Subcutaneous abdominal adipose tissue (tissue), 5 donors: ENCODE measurements around the gene SHROOM3.

Experiments
- H3K27ac ChIP-seq: one replicate; pipeline ENCODE4 v1.7.0; 2013; ENCODE audit warnings: low read depth, mild to moderate bottlenecking, inconsistent platforms, low read length, moderate library complexity
- H3K27me3 ChIP-seq, 5 donors: one replicate each; pipeline ENCODE4 v1.7.0; 2013; ENCODE audit warnings: low read length in 5 of 5, inconsistent platforms in 1 of 5; ENCODE audit not compliant: control insufficient read depth in 5 of 5, insufficient read depth in 4 of 5
- H3K36me3 ChIP-seq, 5 donors: one replicate each; pipeline ENCODE4 v1.7.0; 2013; ENCODE audit warnings: low read length in 5 of 5; ENCODE audit not compliant: control insufficient read depth in 5 of 5, insufficient read depth in 5 of 5
- H3K4me1 ChIP-seq, 5 donors: one replicate each; pipeline ENCODE4 v1.7.0; 2013; ENCODE audit warnings: low read length in 5 of 5, mild to moderate bottlenecking in 3 of 5, moderate library complexity in 1 of 5; ENCODE audit not compliant: control insufficient read depth in 5 of 5, insufficient read depth in 5 of 5
- H3K4me3 ChIP-seq, 5 donors: one replicate each; pipeline ENCODE4 v1.7.0; 2013; ENCODE audit warnings: low read length in 5 of 5, low read depth in 1 of 5
- H3K9ac ChIP-seq, 5 donors: one replicate each; pipeline ENCODE4 v1.7.0; 2013; ENCODE audit warnings: low read length in 5 of 5, mild to moderate bottlenecking in 4 of 5, moderate library complexity in 3 of 5
- H3K9me3 ChIP-seq, 5 donors: one replicate each; pipeline ENCODE4 v1.7.0; 2013; ENCODE audit warnings: low read length in 5 of 5; ENCODE audit not compliant: control insufficient read depth in 5 of 5
- donor health status: healthy.
- donor health status: healthy.
- donor health status: healthy.
- donor health status: healthy.
- donor health status: healthy.

The SHROOM3 gene

DNA sequence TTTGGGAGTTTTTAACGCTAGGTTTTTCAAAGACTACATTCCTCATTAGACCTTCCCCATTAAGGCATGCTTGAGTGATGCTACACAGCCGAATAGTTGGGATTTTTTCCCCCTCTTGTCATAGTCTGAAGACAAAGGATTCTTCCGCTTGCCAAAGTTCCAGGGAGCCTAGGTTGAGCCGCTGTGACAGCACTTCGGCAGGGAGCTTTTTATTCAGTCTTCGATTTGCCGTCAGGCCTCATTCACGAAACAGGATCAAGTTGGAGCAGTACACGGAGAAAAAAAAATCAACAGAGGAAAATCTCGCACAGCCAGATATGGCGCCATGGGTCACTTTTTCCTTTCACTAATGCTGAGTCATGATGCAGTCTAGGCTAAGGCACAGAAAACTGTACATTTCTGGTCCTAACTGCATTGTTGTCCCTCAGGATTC is 24.3 kb downstream of the SHROOM3 start:
- Histone ChIP-seq H3K4me1 (peaks cover 0 to 12% (median 0%) of the 10 kb centered on the region in 5 donors), H3K4me3 (no peak overlapping the region), H3K27ac (no peak overlapping the region), H3K9ac (no peak overlapping the region), H3K27me3 (no peaks in the 10 kb centered on the region), H3K36me3 (no peaks in the 10 kb centered on the region), H3K9me3 (peaks cover 0 to 13% (median 8%) of the 10 kb centered on the region in 5 donors)

DNA sequence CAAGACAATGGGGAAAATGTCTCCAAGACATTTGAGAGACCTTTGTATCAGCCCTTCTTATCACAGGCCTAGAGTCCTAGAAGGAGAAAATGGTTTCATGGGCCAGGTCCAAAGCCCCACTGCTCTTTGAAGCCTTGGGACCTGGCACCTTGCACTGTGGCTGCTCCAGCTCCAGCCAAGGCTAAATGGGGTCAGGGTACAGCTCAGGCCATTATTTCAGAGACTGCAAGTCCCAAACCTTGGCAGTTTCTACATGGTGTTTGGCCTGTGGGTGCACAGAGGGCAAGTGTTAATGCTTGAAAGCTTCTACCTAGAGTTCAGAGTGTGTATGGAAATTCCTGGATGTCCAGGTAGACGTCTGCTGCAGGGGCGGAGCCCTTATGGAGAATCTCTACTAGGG is 28.5 kb downstream of the SHROOM3 start:
- peak overlapping the region in 1 of 5 donors; percentile 11 for H3K4me3 ChIP-seq
- H3K36me3 ChIP-seq, result no peaks in the 10 kb centered on the region
- H3K9ac ChIP-seq, result no peak overlapping the region
- H3K9me3 ChIP-seq, result peaks cover 0 to 13% (median 8%) of the 10 kb centered on the region in 5 donors
- H3K4me1 ChIP-seq, result peaks cover 0 to 12% (median 0%) of the 10 kb centered on the region in 5 donors
- no peak overlapping the region for H3K27ac ChIP-seq
- no peaks in the 10 kb centered on the region for H3K27me3 ChIP-seq

DNA sequence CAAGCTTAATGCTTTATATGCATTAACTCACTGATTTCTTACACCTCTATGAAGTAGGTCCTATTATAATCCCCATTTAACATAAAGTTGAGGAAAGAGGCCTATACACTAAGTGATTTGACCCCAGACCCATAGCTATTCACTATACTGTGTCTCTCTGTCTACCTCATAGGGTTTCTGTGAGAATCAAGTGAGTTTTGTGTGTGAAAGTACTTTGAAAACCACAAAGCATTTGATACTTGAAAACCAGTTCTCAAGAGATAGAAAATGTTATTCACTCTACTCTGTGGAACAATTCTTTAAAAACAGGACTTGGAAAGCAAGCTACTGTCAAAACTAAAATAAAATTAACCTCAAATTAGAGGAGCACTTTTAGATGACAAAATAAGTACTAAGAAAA is 35.0 kb downstream of the SHROOM3 start:
- Histone ChIP-seq H3K4me1 (no peaks in the 10 kb centered on the region), H3K9me3 (no peaks in the 10 kb centered on the region), H3K4me3 (no peak overlapping the region), H3K9ac (no peak overlapping the region), H3K27me3 (no peaks in the 10 kb centered on the region), H3K36me3 (no peaks in the 10 kb centered on the region), H3K27ac (no peak overlapping the region)

DNA sequence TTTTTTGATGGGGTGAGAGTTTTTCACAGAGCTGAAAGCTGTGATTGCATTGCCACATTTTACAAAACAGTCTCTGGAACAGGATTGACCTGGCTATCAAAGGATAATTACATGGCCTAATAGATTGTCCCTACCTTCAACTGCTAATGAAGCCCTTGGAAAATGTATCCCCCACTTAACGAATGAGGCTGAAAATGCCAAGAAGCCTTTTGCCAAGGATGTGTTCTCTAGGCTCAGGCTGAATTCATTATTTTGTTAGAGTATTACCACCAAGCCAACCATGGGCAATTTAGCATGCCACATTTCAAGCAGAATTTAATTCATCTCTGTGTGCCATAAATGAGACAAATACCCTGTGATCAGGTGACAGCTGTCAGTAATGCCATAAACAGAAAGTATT is 35.5 kb downstream of the SHROOM3 start:
- Histone ChIP-seq H3K27me3 (no peaks in the 10 kb centered on the region), H3K9ac (no peak overlapping the region), H3K36me3 (no peaks in the 10 kb centered on the region), H3K9me3 (no peaks in the 10 kb centered on the region), H3K4me3 (no peak overlapping the region), H3K27ac (no peak overlapping the region), H3K4me1 (no peaks in the 10 kb centered on the region)

DNA sequence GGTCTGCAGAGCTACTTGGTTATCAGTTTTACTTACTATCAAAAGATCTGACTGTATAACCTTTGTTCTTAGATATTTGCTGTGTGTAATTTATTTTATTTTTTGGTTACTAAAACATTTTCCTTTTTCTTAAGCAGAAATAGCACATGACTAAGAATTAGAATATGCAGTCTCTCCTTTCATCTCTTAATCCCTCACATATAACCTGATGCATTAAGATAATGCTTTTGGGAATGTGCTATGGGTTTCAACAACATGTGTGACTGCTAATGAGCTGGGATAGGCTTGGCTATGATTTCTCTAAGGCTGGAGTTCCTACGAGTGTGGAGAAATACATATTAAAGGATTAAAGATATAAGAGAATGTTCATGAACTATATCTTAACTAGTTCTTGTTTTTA is 41.5 kb downstream of the SHROOM3 start:
- Histone ChIP-seq H3K4me3 (no peak overlapping the region), H3K36me3 (no peaks in the 10 kb centered on the region), H3K4me1 (no peaks in the 10 kb centered on the region), H3K27me3 (no peaks in the 10 kb centered on the region), H3K27ac (no peak overlapping the region), H3K9ac (no peak overlapping the region), H3K9me3 (no peaks in the 10 kb centered on the region)

DNA sequence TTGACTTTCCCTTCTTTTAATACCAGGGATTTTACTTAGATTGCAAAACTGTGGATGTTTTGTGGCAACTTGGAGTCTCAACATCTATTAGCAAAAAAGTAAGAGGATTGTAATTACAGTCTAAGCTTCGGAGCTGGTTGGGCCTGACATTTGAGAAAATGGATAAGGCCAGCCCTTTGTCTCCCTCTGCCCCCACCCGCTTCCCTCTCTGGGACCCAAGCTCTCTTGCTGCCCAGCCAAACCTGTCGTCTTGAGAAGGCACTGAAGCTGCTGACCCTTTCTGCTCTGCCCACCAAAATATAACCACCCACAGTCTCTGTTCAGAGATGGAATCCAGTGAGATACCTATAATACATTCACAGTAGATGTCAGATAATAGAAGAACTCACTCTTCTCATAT is 49.6 kb downstream of the SHROOM3 start:
- no peaks in the 10 kb centered on the region for H3K36me3 ChIP-seq
- H3K9ac ChIP-seq, result no peak overlapping the region
- H3K27me3 ChIP-seq, result no peaks in the 10 kb centered on the region
- no peak overlapping the region for H3K27ac ChIP-seq
- H3K4me1 ChIP-seq, result peaks cover 0 to 14% (median 0%) of the 10 kb centered on the region in 5 donors
- H3K9me3 ChIP-seq, result no peaks in the 10 kb centered on the region
- H3K4me3 ChIP-seq, result no peak overlapping the region

DNA sequence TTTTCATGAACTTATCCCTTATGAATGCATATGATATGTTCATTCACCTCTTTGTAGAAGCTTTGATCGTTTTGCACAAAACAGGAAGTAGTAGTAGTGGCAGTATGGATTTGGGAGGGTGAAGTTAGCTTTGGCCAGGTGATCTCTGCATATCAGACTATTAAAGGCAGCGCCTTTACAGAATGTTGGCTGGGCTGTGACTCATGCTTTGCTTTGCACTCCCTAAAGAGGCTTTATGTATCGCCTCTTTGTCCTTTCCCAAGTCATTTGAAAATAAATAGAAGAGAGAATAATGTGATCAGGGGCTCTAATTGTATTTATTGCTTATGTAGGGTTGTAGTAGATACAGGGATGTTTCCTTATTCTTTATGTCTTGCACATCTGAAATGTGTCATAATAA is 50.4 kb downstream of the SHROOM3 start:
- H3K36me3 ChIP-seq, result no peaks in the 10 kb centered on the region

DNA sequence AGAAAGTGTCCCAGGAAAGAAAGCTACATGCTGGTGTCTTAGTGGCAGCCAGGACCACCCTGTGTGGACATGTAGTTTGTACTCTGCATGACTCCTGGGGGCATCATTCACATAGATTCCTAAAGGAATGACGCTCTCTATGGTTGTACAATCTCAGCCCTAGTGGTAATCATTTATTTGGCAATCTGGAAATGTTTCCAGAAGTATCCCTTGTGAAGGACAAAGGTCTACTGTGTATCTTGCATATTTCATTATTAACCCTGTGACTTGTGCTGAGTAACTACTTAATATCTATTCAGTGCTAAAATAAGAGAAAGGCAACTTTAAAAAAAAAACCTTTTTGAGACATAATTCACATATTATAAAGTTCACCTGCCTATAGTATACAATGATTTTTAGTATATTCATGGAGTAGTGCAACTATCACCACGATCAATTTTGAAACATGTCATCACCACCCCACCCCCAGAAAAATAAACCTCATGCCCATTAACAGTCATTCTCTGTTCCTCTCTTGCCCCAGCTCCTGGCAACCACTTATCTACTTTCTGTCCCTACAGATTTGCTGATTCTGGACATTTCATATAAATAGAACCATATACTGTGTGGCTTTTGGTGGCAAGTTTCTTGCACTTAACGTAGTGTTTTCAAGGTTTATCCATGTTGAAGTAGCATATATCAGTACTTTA is 51.7 kb downstream of the SHROOM3 start:
- no peak overlapping the region for H3K27ac ChIP-seq
- no peak overlapping the region for H3K4me3 ChIP-seq
- H3K36me3 ChIP-seq, result no peaks in the 10 kb centered on the region
- H3K4me1 ChIP-seq, result peaks cover 0 to 16% (median 0%) of the 10 kb centered on the region in 5 donors
- no peak overlapping the region for H3K9ac ChIP-seq
- no peaks in the 10 kb centered on the region for H3K27me3 ChIP-seq
- H3K9me3 ChIP-seq, result no peaks in the 10 kb centered on the region

More for the DNA sequence above, 50.4 kb downstream of the SHROOM3 start:
- H3K4me1 ChIP-seq, result peaks cover 0 to 16% (median 0%) of the 10 kb centered on the region in 5 donors
- no peak overlapping the region for H3K4me3 ChIP-seq
- H3K27me3 ChIP-seq, result no peaks in the 10 kb centered on the region
- H3K9me3 ChIP-seq, result no peaks in the 10 kb centered on the region
- H3K9ac ChIP-seq, result no peak overlapping the region
- H3K27ac ChIP-seq, result no peak overlapping the region

DNA sequence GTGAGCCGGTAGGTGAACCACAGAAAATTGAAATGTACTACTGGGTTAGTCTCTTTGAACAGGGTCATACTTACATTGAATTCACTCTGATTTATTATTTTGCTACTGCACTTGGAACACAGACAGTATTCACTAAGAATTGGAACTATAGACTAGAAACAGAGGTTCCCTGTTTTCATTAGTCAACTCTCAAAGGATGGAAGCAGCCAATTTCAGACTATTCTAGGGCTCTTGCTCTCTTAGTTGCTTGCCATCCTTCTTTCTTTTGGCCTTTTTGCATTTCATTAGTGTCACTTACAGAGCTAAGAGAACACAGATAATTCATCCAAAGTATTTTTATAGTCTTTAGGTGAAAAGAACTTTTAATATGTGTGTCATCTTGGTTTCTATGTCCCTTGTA is 52.6 kb downstream of the SHROOM3 start:
- H3K9me3 ChIP-seq, result no peaks in the 10 kb centered on the region
- no peak overlapping the region for H3K27ac ChIP-seq
- no peaks in the 10 kb centered on the region for H3K36me3 ChIP-seq
- no peak overlapping the region for H3K4me3 ChIP-seq
- peaks cover 0 to 16% (median 0%) of the 10 kb centered on the region in 5 donors for H3K4me1 ChIP-seq
- no peaks in the 10 kb centered on the region for H3K27me3 ChIP-seq
- no peak overlapping the region for H3K9ac ChIP-seq

DNA sequence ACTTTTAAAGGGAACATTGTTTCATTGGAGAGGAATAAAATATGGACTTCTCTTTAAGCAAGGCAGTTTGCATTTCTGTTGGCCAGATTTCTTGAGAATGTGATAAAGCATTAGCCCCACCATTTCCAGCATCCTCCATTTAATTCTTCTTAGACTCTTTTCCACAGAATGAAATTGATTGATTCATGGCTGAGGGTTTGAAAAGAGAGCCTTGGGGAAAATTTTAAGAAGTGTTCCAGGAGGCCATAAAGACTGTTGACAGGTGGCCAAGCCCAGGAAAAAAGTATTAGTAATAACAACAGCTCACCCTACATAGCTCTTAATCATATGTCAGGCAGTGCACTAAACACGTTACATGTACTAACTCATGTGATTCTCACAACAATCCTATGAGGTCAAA is 53.4 kb downstream of the SHROOM3 start:
- Histone ChIP-seq H3K27ac (no peak overlapping the region), H3K4me3 (no peak overlapping the region), H3K4me1 (peaks cover 0 to 16% (median 0%) of the 10 kb centered on the region in 5 donors), H3K9me3 (no peaks in the 10 kb centered on the region), H3K27me3 (no peaks in the 10 kb centered on the region), H3K36me3 (no peaks in the 10 kb centered on the region), H3K9ac (no peak overlapping the region)
